Mucosa of descending colon (tissue), 3 donors: ENCODE measurements around the gene LAPTM5. TPM values are rescaled to one million over a fixed set of nuclear protein-coding genes. Genes with fewer than 3 reads are reported as not detected.

Source experiments
- ATAC-seq: fragments of 200-7000 bp; cut with Tn5 transposase; one replicate; pipeline ENCODE4 v1.9.1; 2020; ENCODE audit warnings: mild to moderate bottlenecking, moderate library complexity
- DNase-seq, 3 donors: peaks; one replicate each; pipeline ENCODE4 v3.0.0-alpha.2; 2020
- H3K36me3 ChIP-seq: fragments of 200-600 bp; one replicate; pipeline ENCODE4 v1.8.0; 2021; ENCODE audit warnings: low read depth, mild to moderate bottlenecking
- H3K4me1 ChIP-seq: fragments of 200-600 bp; one replicate; pipeline ENCODE4 v1.8.0; 2021; ENCODE audit warnings: low read depth, mild to moderate bottlenecking
- H3K4me3 ChIP-seq: fragments of 200-600 bp; one replicate; pipeline ENCODE4 v1.8.0; 2021; ENCODE audit warnings: mild to moderate bottlenecking
- H3K9me3 ChIP-seq: fragments of 200-600 bp; one replicate; pipeline ENCODE4 v1.8.0; 2021; ENCODE audit warnings: mild to moderate bottlenecking
- CTCF ChIP-seq: fragments of 200-600 bp; IDR thresholded peaks from one replicate; pipeline ENCODE4 v1.8.0; 2022; ENCODE audit warnings: antibody characterized with exemption, mild to moderate bottlenecking
- intact Hi-C, 2 donors: fragments of 100-400 bp; cut with DNase I in 1 of 2; cut with micrococcal nuclease in 1 of 2; formaldehyde crosslinking; loops; one replicate each; pipeline versions ENCODE4 v1.11.0 to v1.11.1; 2022; cut with DNase I, micrococcal nuclease
- long read RNA-seq, 2 donors: library from polyadenylated mRNA; unstranded; transcript quantifications; one replicate each; pipeline ENCODE4 v2.0.0, GENCODE V29; 2019 to 2021
- total RNA-seq, 3 donors: library from RNA; stranded (reverse); fragmentation: NEBNext Ultra II Directional in 2 of 3; extraction: Animal tissue kit (Norgen Biotek cat#: 25700) in 2 of 3; gene quantifications; one replicate each; pipeline versions ENCODE4 v1.2.1 to v1.2.4, GENCODE V29; 2021 to 2023
- donor health status: DM: no; HTN: no; CAD: no; lungs with moderate emphysema.
- donor health status: DM: no; HTN: no; CAD: no.
- donor health status: DM: no; HTN: yes; CAD: no.

LAPTM5 gene
- 10 to 100 TPM; 24.1 to 71.1 (median 48.1) TPM for total RNA-seq
- long read RNA-seq, donor 1, transcript LAPTM5-201 (8 exons, 2,223 nt) = major isoform, 24 of 36 reads
- long read RNA-seq, donor 1, partial matches to known transcripts = 6 of 36 reads
- long read RNA-seq, donor 1, other reads (novel, unspliced or antisense) = 6 of 36 reads
- long read RNA-seq, donor 2, transcript LAPTM5-201 (8 exons, 2,223 nt) = major isoform, 28 of 38 reads
- long read RNA-seq, donor 2, partial matches to known transcripts = 4 of 38 reads
- long read RNA-seq, donor 2, other reads (novel, unspliced or antisense) = 6 of 38 reads

- Histone ChIP-seq H3K4me1 (no peaks in the 10 kb centered on the region), H3K4me3 (no peak within 1 kb of the TSS), H3K9me3 (no peaks in the 10 kb centered on the region), H3K36me3 (no peaks in the 10 kb centered on the region)
- no peak for TF ChIP-seq CTCF
- DNase-seq = peak; percentile 59 to 89 (median 71)
- intact Hi-C loops = no loop called here
- peak; percentile 57 for ATAC-seq
These were observed at the start of gene LAPTM5 for GRCh38 chr1:30757352-30758120. TSS of gene LAPTM5 (minus strand) at chr1:30757774. CDS start at chr1:30757745, 29 bp downstream.

- intact Hi-C loops = no loop called here
These were observed 49.1 kb upstream of the LAPTM5 start for GRCh38 chr1:30806381-30807317.

GRCh38 chr1:30805304-30806003 is 47.9 kb upstream of the LAPTM5 start:
- Histone ChIP-seq H3K4me3 (no peak overlapping the region), H3K4me1 (peaks cover 14% of the 10 kb centered on the region), H3K36me3 (no peaks in the 10 kb centered on the region), H3K9me3 (no peaks in the 10 kb centered on the region)
- DNase-seq (no peak), ATAC-seq (no peak)
- intact Hi-C loops = no loop called here
- TF ChIP-seq CTCF = no peak

More at GRCh38 chr1:30806381-30807317, 49.1 kb upstream of the LAPTM5 start:
- TF ChIP-seq CTCF = no peak
- H3K4me3 ChIP-seq = no peak overlapping the region
- DNase-seq = no peak
- ATAC-seq = no peak
- no peaks in the 10 kb centered on the region for H3K9me3 ChIP-seq
- peaks cover 13% of the 10 kb centered on the region for H3K4me1 ChIP-seq
- no peaks in the 10 kb centered on the region for H3K36me3 ChIP-seq

- no peak for TF ChIP-seq CTCF
- DNase-seq = no peak
- Histone ChIP-seq H3K4me1 (peaks cover 10% of the 10 kb centered on the region), H3K9me3 (no peaks in the 10 kb centered on the region), H3K36me3 (no peaks in the 10 kb centered on the region), H3K4me3 (no peak overlapping the region)
- intact Hi-C loops = loop anchor here in 1 of 2 donors (5.0 kb wide), 1 partner anchor 107 kb away; no protein-coding TSS in a partner anchor
- ATAC-seq = no peak
These were observed 47.2 kb upstream of the LAPTM5 start for GRCh38 chr1:30804822-30805221.

GRCh38 chr1:30804352-30804751 is 46.8 kb upstream of the LAPTM5 start:
- Histone ChIP-seq H3K4me1 (peaks cover 9% of the 10 kb centered on the region), H3K9me3 (no peaks in the 10 kb centered on the region), H3K36me3 (no peaks in the 10 kb centered on the region), H3K4me3 (no peak overlapping the region)
- no peak for DNase-seq
- no peak for ATAC-seq
- TF ChIP-seq CTCF = no peak
- intact Hi-C loops = loop anchor here in 1 of 2 donors (5.0 kb wide), 1 partner anchor 108 kb away; no protein-coding TSS in a partner anchor
